Thoracic aorta (tissue), 2 donors: ENCODE data around the gene SPHK1. TPM values are rescaled to one million over a fixed set of nuclear protein-coding genes. Genes with fewer than 3 reads are reported as not detected.

ENCODE experiments used
- ATAC-seq: fragments of 150-250 bp; one replicate; pipeline ENCODE4 v1.8.0; 2017; ENCODE audit warnings: low read depth; ENCODE audit not compliant: insufficient number of reproducible peaks, low FRiP score
- DNase-seq: peaks from one replicate; pipeline ENCODE4 v3.0.0-alpha.2; 2020; ENCODE audit warnings: low spot score
- H3K27ac ChIP-seq, 2 donors: fragments of 200-600 bp; sonication (generic); 1 replicate in 1 of 2; 2 replicates in 1 of 2; pipeline ENCODE4 v1.5.1; 2016; ENCODE audit warnings: mild to moderate bottlenecking in 2 of 2, moderate library complexity in 2 of 2
- H3K27me3 ChIP-seq: fragments of 200-600 bp; sonication (generic); replicated peaks from 2 replicates; pipeline ENCODE4 v1.6.0; 2016; ENCODE audit warnings: mild to moderate bottlenecking; ENCODE audit not compliant: insufficient read depth
- H3K36me3 ChIP-seq: fragments of 200-600 bp; sonication (generic); one replicate; pipeline ENCODE4 v1.5.1; 2016
- H3K4me1 ChIP-seq, 2 donors: fragments of 200-600 bp; sonication (generic); 1 replicate in 1 of 2; 2 replicates in 1 of 2; pipeline versions ENCODE4 v1.5.1 to v1.6.0; 2016; ENCODE audit warnings: low read depth in 2 of 2, mild to moderate bottlenecking in 1 of 2; ENCODE audit not compliant: control insufficient read depth in 1 of 2
- H3K4me3 ChIP-seq: fragments of 200-600 bp; sonication (generic); 2 replicates; pipeline ENCODE4 v1.5.1; 2016; ENCODE audit warnings: mild to moderate bottlenecking
- H3K9me3 ChIP-seq: fragments of 200-600 bp; sonication (generic); 2 replicates; pipeline ENCODE4 v1.5.1; 2016
- CTCF ChIP-seq: fragments of 200-600 bp; sonication (generic); IDR thresholded peaks from one replicate; pipeline ENCODE4 v1.5.1; 2019; ENCODE audit warnings: antibody characterized with exemption
- total RNA-seq, 2 donors: library from RNA; depleted of rRNA; stranded (reverse); fragments of >200 nt; gene quantifications; one replicate each; pipeline versions ENCODE4 v1.1.0 to v1.2.3, GENCODE V29; 2016

SPHK1 gene
- total RNA-seq, 2 donors from 2014 or later, result 46.8 to 47.4 TPM

GRCh38 chr17:76353004-76353598 lies 31.3 kb upstream of the SPHK1 start:
- no peak for DNase-seq
- Histone ChIP-seq H3K36me3 (no peaks in the 10 kb centered on the region), H3K9me3 (no peaks in the 10 kb centered on the region), H3K27ac (peak overlapping the region; percentile 64 to 90), H3K27me3 (no peaks in the 10 kb centered on the region), H3K4me1 (peaks cover 11 to 16% of the 10 kb centered on the region in 2 donors), H3K4me3 (peak overlapping the region; percentile 95)
- no peak for ATAC-seq
- TF ChIP-seq CTCF, result no peak

DNA sequence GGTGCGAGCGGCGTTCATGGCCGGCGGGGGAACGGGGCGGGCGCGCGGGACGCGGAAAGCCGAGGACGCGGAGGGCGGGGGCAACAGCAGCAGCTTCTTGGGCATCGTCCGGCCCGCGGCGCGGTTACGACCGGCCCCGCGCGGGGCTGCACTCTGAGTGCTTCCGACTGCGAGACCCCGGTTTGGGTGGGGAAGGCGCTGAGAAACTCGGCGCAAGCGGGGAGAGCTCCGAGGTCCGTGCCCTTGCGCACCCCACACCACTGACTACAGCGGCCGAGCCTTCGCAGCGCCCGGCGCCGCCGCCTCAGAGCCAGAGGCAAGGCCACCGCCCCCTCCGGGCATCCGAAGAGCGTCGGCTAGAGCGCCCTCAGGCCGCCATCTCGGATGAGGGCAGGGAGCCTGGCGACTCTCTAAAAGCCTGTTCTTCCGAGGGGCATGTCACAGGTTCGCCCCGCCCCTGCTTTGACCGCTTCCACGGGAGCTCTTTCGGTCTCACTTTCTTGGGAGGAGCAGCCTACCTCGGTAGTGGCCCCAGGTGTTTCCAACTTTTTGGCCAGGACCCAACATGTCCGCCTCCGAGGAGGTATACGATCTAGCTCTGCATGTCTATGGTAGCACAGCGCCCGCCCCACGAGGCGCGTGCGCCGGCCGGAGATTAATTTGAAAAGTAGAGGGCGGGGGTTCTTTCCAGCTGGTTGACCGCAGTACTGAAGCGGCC lies 30.7 kb upstream of the SPHK1 start, which contains the start of gene PRPSAP1:
Gene PRPSAP1, minus strand, starts transcription at position 318 of the 718 bp plus-strand sequence. Its CDS starts 213 bp downstream, at position 105.
- peak within 1 kb of the TSS; percentile 95 for H3K4me3 ChIP-seq
- peak within 1 kb of the TSS; percentile 64 to 90 for H3K27ac ChIP-seq
- TF ChIP-seq CTCF, result peak; percentile 55

DNA sequence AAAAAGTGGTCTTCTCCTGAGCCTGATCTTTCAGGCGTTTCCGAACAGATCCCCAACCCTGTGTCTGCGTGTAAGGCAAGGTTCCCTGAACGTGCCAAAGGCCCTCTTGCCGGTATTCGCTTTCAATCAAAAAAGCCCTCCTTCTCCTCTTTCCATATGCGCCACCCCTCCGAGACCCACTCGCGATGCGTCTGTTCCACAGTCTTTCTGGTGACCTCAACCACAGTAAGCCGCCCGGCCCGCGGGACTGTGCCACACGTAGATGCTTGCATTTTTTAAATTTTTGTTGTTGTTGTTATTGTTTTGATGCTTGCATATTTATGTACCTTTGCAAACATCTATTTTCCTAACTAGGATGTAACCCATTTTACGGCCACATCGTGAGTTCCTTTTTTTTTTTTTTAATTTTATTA lies 30.1 kb upstream of the SPHK1 start:
- peak overlapping the region; percentile 95 for H3K4me3 ChIP-seq
- no peak overlapping the region for H3K27ac ChIP-seq
- H3K27me3 ChIP-seq, result no peaks in the 10 kb centered on the region
- ATAC-seq (no peak), DNase-seq (no peak)
- TF ChIP-seq CTCF, result no peak
- no peaks in the 10 kb centered on the region for H3K9me3 ChIP-seq
- H3K36me3 ChIP-seq, result no peaks in the 10 kb centered on the region
- peaks cover 11 to 16% of the 10 kb centered on the region in 2 donors for H3K4me1 ChIP-seq

More for the DNA sequence above, 30.7 kb upstream of the SPHK1 start, which contains the start of gene PRPSAP1:
- no peaks in the 10 kb centered on the region for H3K9me3 ChIP-seq
- ATAC-seq (peak; percentile 80), DNase-seq (peak; percentile 38)
- H3K36me3 ChIP-seq, result no peaks in the 10 kb centered on the region
- peaks cover 11 to 16% of the 10 kb centered on the region in 2 donors for H3K4me1 ChIP-seq
- H3K27me3 ChIP-seq, result no peaks in the 10 kb centered on the region

DNA sequence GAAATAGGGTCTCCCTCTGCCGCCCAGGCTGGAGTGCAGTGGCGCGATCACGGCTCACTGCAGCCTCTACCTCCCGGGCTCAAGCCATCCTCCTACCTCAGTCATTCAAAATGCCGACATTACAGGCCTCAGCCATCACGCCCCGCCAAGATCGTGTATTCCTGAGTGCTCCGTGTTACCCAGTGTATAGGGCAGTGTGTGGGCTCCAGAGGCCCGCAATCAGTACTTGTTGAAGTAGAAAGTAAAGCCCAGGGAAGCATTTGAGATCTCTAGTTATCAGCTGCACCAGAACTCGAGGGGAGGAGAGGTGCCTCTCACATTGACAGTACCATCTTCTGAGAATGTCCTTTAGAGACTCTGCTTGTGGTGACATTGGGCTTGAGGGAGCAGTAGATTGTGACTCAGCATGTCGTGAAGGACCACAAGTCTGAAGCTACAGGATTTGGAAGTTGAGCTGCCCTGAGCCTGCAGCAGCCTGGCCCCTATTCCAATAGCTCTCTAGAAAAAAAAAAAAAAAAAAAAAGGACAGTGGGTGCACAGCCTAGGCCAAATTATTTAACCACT lies 29.6 kb upstream of the SPHK1 start:
- no peak for TF ChIP-seq CTCF
- Histone ChIP-seq H3K4me1 (peaks cover 11 to 16% of the 10 kb centered on the region in 2 donors), H3K27me3 (no peaks in the 10 kb centered on the region), H3K9me3 (no peaks in the 10 kb centered on the region), H3K4me3 (peak overlapping the region; percentile 95), H3K27ac (no peak overlapping the region), H3K36me3 (no peaks in the 10 kb centered on the region)
- DNase-seq, result no peak
- no peak for ATAC-seq

DNA sequence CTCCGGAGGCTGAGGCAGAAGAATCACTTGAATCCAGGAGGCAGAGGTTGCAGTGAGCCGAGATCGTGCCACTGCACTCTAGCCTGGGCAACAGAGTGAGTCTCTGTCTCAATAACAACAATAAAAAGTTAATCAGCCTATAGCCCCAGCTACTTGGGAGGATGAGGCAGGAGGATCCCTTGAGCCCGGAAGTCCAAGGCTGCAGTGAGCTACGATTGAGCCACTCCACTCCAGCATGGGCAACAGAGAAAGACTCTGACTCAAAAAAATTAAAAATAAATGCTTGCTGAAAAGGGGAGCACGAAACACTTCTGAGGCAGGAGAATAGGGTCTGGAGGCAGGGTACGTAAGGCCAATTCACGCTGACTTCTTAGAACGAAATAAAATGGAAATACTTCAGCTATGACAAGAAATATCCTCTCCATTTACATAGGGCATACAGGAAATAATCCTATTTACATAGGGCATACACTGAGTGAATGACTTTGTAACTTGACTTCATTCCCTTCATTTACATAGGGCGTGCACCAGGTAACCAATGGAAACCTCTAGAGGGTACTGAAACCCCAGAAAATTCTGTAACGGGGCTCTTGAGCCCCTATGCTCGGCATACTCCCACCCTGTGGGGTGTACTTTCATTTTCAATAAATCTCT lies 27.5 kb upstream of the SPHK1 start:
- DNase-seq, result no peak
- Histone ChIP-seq H3K27me3 (no peaks in the 10 kb centered on the region), H3K27ac (no peak overlapping the region), H3K4me1 (peaks cover 4 to 8% of the 10 kb centered on the region in 2 donors), H3K36me3 (no peaks in the 10 kb centered on the region), H3K4me3 (no peak overlapping the region), H3K9me3 (no peaks in the 10 kb centered on the region)
- no peak for ATAC-seq
- no peak for TF ChIP-seq CTCF
